DND-41 (cell line): ENCODE data around the gene CELF1.

Experiments
- EZH2 ChIP-seq: IDR thresholded peaks from 3 replicates; pipeline ENCODE4 v1.6.1; 2012; ENCODE audit warnings: borderline replicate concordance, low read depth, mild to moderate bottlenecking, moderate library complexity, low read length, inconsistent platforms; ENCODE audit not compliant: severe bottlenecking
- TF ChIP-seq, protein P1 (sequence below): IDR thresholded peaks from 2 replicates; pipeline ENCODE4 v1.5.1; 2012; ENCODE audit warnings: borderline replicate concordance, low read length, moderate library complexity, mild to moderate bottlenecking; ENCODE audit not compliant: poor library complexity, severe bottlenecking; ENCODE audit errors: extremely low read depth

GRCh38 chr11:47589977-47590861, 37.3 kb upstream of the CELF1 start:
- TF ChIP-seq, protein P1, sequence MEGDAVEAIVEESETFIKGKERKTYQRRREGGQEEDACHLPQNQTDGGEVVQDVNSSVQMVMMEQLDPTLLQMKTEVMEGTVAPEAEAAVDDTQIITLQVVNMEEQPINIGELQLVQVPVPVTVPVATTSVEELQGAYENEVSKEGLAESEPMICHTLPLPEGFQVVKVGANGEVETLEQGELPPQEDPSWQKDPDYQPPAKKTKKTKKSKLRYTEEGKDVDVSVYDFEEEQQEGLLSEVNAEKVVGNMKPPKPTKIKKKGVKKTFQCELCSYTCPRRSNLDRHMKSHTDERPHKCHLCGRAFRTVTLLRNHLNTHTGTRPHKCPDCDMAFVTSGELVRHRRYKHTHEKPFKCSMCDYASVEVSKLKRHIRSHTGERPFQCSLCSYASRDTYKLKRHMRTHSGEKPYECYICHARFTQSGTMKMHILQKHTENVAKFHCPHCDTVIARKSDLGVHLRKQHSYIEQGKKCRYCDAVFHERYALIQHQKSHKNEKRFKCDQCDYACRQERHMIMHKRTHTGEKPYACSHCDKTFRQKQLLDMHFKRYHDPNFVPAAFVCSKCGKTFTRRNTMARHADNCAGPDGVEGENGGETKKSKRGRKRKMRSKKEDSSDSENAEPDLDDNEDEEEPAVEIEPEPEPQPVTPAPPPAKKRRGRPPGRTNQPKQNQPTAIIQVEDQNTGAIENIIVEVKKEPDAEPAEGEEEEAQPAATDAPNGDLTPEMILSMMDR, result no peak
- TF ChIP-seq EZH2, result no peak
